Right kidney (tissue), 9 donors: Measurements from ENCODE around the gene OR6N2.

Source experiments
- DNase-seq: peaks from one replicate; pipeline ENCODE4 v3.0.0-alpha.2; 2016
- long read RNA-seq, 8 donors: transcript quantifications; one replicate each; lab custom pipeline, GENCODE V29; 2026

OR6N2 gene, protein sequence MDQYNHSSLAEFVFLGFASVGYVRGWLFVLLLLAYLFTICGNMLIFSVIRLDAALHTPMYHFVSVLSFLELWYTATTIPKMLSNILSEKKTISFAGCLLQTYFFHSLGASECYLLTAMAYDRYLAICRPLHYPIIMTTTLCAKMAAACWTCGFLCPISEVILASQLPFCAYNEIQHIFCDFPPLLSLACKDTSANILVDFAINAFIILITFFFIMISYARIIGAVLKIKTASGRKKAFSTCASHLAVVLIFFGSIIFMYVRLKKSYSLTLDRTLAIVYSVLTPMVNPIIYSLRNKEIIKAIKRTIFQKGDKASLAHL
- long read RNA-seq, donor 1 = 0 reads
- long read RNA-seq, donor 2 = 0 reads
- long read RNA-seq, donor 3 = 0 reads
- long read RNA-seq, donor 4 = 0 reads
- long read RNA-seq, donor 5 = 0 reads
- long read RNA-seq, donor 6 = 0 reads
- long read RNA-seq, donor 7 = 0 reads
- long read RNA-seq, donor 8 = 0 reads

GRCh38 chr1:158781104-158781503, at the start of gene OR6N2:
Gene OR6N2, minus strand, starts transcription at chr1:158781204. Its CDS starts 3,569 bp downstream, at chr1:158777635.
- DNase-seq = no peak

- DNase-seq = no peak
Observed at GRCh38 chr1:158830074-158830677, 49.2 kb upstream of the OR6N2 start.

DNA sequence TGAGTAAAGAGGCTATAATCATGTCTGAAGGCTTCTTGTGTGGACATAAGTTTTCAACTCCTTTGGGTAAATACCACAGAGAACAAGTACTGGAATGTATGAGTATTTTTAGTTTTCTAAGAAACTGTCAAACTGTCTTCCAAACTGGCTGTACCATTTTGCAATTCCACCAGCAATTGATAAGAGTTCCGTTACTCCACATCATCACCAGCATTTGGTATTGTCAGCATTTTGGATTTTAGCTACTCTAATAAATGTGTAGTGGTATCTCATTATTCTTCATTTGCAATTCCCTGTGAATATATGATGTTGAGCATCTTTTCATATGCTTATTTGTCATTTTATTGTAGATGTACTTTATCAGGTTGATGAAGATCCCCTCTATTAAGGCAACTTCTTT, 40.7 kb upstream of the OR6N2 start:
- no peak for DNase-seq

DNA sequence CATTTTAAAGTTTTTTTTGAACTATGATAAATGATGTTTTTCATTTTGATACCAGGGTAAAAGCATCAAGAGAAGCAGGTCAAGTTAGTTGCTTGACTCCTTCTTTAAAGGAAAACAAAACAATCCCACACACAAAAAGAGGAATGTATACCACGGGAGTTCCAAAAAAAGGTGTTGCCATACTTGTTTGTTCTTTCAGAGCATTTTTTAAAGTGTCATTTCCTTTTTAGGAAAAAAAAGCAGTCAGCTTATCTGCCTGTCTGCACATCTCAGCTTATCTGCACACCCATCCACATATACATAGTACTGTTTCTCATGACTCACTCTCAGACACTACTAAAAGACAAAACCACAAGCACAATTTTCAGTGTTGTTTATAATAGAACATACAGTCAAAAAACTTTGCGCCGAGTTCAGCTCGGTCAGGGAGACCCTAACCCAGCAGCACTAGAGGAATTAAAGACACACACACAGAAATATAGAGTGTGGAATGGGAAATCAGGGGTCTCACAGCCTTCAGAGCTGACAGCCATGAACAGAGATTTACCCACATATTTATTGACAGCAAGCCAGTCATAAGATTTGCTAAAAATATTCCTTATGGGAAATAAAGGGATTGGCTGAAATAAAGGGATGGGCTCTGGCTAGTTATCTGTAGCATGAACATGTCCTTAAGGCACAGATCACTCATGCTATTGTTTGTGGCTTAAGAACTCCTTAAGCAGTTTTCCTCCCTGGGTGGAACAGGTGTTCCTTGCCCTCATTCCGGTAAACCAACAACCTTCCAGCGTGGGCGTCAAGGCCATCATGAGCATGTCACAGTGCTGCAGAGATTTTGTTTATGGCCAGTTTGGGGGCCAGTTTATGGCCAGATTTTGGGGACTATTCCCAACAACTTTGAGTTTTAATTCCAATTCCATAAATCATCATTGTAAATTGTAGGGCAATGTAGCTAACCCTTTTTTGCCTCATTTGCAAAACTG, 38.7 kb upstream of the OR6N2 start:
- no peak for DNase-seq

- no peak for DNase-seq
Observed at GRCh38 chr1:158818975-158819431, 38.0 kb upstream of the OR6N2 start.

GRCh38 chr1:158818560-158818959, 37.6 kb upstream of the OR6N2 start:
- DNase-seq = no peak

- no peak for DNase-seq
Observed at GRCh38 chr1:158814970-158815369, 34.0 kb upstream of the OR6N2 start.

GRCh38 chr1:158813164-158813563, 32.2 kb upstream of the OR6N2 start:
- no peak for DNase-seq

DNA sequence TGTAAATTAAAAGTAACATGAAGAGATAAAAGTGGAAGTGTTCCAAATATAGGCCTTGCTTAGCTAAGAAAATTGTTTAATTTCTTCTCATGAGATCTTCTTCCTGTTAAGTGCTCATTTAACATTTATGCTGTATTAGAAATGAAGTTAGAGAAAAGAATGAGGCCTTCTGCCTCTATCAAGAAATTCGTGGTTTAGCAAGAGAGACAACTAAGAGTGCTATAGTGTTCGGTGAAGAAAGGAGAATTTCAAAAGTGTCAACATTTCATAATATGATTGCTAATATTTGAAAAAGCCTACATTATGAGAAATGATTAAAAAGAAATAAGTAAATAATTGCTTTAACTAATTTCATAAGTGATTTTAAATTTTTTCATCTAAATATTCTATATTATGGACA, 31.3 kb upstream of the OR6N2 start:
- no peak for DNase-seq

- DNase-seq = no peak
Observed at GRCh38 chr1:158810311-158810710, 29.3 kb upstream of the OR6N2 start.

DNA sequence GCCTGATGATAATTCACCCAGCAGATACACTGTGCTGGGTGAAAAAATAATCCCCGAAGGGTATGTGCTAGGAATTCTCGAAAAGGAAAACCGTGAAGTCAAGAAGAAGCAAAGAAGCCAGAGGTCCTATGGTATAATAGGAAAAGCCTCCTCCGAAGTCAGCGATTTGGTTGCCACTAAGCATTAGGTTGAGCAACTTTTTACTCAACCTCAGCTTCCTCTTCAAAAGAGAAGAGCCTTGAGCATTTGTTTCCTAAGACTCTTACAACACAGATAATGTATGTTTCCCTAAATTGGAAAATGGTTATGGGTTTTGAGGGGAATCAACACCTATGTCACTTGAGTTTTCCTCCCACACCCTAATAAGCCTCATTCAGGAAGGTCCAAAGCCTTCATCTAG, 28.9 kb upstream of the OR6N2 start:
- no peak for DNase-seq

- no peak for DNase-seq
Observed at GRCh38 chr1:158809256-158809655, 28.3 kb upstream of the OR6N2 start.

- no peak for DNase-seq
Observed at GRCh38 chr1:158806916-158807536, 26.0 kb upstream of the OR6N2 start.

DNA sequence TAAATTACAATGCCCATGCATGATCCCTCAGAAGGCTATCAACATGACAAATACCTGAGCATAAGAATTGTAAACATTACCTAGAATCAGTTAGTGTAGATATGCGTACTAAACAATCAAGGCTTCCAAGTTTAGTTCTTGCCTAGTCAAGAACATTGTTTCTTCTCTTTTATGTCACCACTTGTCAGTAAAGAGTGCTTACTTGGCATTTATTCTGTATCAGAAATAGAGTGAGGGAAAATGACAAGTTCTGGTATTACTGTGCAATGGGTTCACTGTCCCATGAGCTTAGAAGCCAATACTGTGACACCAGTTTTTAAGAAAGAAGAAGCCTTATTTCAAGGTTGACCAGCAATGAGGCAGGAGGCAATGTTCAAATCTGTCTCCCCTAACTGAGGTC, 22.7 kb upstream of the OR6N2 start:
- DNase-seq = no peak

- DNase-seq = no peak
Observed at GRCh38 chr1:158801396-158801795, 20.4 kb upstream of the OR6N2 start.

DNA sequence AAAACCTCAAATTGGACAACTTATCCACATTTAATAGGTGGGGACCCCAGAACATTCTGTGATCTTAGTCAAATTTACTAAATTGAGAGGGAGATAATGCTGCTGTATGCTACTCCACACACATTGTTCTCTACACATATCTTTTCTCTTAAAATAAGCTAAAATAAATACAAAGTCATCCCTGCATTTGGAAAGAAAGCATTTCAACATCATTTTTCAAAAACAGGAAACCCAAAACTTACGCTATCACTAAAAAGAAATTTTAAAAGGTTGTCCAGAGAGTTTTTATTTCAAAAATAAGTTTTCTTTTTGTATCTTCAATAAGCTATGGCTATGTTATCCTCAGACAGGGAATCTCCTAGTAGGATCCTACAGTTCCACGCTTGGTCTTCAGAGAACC, 19.5 kb upstream of the OR6N2 start:
- DNase-seq = no peak

DNA sequence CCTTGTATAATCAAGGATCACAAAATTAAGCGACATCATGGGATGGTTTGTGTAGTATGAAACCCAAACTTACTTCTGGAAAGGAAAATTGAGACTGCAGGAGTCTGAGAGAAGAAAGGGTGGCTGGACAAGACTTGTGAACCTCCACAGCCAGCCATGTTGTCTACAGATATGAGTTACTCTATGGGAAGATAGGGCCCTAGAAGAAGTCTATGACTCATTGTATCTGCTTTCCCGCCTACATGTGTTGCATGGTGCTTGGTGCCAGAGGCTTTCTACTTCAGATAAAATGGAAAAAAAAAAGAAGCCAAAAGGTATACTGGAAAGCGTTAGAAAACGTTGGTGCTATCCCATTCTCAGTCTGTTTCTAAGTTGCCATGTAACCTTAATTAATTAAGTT, 18.7 kb upstream of the OR6N2 start:
- DNase-seq = no peak

DNA sequence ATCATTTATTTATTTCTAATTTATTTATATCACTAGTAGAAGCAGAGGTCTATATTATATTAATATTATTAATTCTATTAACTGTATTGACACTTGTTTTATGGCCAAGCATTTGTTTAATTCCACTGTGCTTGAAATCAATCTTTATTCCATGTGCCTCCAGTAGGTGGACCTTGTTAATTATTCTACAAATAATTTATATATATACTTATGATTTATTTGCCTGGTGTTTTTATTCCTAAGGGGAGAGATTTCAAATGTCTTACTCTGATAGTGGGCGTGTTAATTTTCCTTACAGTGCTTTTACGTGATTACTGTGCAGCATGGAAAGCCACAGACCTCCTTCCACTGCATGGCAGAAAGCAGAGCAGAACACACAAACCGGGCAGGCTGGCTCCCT, 17.5 kb upstream of the OR6N2 start:
- no peak for DNase-seq

DNA sequence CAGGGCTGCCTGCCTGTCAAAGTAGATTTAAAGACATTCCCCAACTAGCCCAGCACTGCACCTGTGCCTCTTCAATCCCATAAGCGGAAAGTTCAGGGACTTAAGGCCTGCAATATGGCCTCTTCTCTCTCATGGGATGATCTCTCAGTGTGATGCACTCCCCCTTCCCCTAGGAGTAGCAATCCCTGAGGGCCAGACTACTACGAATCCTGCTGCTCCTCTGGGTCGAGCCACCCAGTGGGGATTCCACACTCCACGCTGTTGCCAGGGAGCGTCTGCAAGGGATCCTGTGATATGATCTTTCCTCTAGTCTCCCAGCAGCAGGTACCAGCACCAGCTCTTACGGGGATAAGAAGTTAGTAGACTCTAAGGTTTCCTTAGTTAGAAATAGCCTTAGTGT, 13.2 kb upstream of the OR6N2 start:
- DNase-seq = no peak

- no peak for DNase-seq
Observed at GRCh38 chr1:158793604-158794003, 12.6 kb upstream of the OR6N2 start.

GRCh38 chr1:158771950-158772866, 8.8 kb downstream of the OR6N2 start, which contains the start of gene OR6N1:
Gene OR6N1, minus strand, starts transcription at chr1:158772195. Its CDS starts 5,513 bp downstream, at chr1:158766682.
- DNase-seq = no peak
